ENCODE measurements around the gene THSD7A.

The THSD7A gene

DNA sequence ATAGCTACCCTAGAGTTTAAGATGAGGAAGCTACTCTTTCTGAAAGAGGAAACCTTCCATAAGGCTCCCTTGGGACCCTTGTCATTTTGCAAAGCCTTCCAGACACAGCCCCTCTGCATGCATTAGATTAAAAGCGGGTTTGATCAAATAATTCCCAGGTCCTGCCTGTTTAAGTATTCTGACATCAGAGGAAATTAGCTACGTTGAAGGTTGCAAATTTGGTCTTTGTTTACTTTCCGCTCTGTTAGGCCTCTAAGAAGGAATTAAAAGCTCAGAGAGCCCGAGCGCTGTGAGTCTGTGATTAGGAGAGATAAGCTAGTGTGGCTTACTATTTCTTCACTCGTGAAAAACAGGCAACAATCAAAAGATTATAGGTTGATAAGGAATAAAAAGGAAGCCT, 1.4 kb upstream of the THSD7A start:
- in situ Hi-C loops (cut with HindIII; ENCODE audit: low sequenced_read_pairs): no loop called here
- H3K4me3 ChIP-seq (ENCODE audit: low read depth, low read length): no peak overlapping the region
- TF ChIP-seq, protein P1, sequence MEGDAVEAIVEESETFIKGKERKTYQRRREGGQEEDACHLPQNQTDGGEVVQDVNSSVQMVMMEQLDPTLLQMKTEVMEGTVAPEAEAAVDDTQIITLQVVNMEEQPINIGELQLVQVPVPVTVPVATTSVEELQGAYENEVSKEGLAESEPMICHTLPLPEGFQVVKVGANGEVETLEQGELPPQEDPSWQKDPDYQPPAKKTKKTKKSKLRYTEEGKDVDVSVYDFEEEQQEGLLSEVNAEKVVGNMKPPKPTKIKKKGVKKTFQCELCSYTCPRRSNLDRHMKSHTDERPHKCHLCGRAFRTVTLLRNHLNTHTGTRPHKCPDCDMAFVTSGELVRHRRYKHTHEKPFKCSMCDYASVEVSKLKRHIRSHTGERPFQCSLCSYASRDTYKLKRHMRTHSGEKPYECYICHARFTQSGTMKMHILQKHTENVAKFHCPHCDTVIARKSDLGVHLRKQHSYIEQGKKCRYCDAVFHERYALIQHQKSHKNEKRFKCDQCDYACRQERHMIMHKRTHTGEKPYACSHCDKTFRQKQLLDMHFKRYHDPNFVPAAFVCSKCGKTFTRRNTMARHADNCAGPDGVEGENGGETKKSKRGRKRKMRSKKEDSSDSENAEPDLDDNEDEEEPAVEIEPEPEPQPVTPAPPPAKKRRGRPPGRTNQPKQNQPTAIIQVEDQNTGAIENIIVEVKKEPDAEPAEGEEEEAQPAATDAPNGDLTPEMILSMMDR (IDR thresholded peaks at IDR 0.05; ENCODE audit: low read depth, low read length, missing control alignments): no peak
- no peak for DNase-seq (ENCODE audit: low read depth)

DNA sequence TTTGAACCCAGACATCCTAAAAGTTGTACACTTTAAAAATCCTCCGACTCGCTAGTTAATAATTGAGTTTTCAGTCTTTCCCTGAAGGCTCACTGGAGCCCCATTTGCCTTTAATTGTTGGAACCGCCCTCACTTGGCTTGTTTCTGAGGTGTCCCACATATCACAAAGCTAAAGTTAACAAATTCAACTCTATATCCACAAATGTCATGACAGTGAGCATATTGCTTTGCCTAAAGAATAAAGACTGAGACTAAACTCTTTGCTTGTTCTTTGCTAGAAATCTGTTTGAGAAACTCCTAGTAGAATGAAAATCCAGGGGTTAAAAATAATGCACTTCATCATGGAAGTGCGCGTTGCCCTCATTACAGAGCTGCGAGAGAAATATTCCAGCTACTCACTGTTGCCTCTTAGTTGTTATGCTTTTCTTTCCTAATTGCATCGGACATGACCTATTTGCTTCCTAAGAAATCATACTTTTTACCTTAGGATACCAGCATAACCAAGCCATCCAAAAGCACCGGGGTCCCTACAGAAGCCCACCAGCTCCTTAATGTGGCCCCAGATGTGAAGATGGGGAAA, 752 bp downstream of the THSD7A start:
- DNase-seq (ENCODE audit: low read depth): no peak
- H3K4me3 ChIP-seq (ENCODE audit: low read depth, low read length): peak overlapping the region; percentile 59
- TF ChIP-seq, protein P1 (IDR thresholded peaks at IDR 0.05; ENCODE audit: low read depth, low read length, missing control alignments): no peak
- in situ Hi-C loops (cut with HindIII; ENCODE audit: low sequenced_read_pairs): no loop called here

DNA sequence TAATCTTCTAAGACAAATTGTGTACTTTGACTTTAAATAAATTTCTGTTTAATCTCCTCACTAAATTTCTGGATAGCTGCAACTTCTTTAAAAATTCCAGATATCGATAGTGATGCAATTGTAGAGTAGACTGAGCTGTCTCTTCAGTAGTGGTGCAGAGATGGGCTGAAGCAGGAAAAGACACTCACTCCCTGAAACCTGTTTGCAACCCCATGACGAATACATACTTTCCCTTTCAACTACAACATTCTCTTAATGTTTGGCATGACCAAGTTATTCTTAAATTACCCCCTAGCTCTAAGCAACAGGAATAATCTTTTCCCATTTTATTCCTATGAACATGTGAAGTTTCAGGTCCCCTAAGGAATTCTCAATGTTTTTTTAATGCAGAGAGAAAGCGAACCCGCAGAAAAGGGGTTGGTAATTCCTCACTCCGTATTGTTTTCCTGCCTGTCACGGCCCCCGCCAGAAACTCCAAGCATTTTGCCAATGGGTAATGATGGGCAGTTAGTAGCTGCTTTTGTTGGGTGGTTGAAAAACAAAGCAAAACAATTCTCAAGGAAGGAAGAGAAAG, 1.3 kb downstream of the THSD7A start:
- in situ Hi-C loops (cut with HindIII; ENCODE audit: low sequenced_read_pairs): no loop called here
- TF ChIP-seq, protein P1 (IDR thresholded peaks at IDR 0.05; ENCODE audit: low read depth, low read length, missing control alignments): no peak
- peak overlapping the region; percentile 59 for H3K4me3 ChIP-seq (ENCODE audit: low read depth, low read length)
- no peak for DNase-seq (ENCODE audit: low read depth)

DNA sequence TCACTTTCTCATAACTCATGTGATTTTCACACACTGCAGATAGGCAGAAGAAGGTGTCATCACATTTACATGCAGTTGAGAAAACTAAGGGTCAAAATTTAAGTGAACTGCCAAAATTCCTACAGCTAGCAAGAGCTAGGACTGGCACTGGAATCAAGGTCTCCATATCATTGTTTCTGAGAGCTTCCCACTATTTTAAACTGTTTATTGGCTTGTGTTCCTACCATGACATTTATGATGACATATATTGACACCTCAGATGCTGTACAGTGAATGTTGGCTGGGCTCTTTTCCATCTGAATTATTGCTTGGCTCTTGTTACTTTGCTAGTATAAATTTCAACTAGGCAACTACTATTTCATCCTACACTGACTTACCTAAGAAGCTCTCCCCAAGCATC, 2.0 kb downstream of the THSD7A start:
- no peak for DNase-seq (ENCODE audit: low read depth)
- in situ Hi-C loops (cut with HindIII; ENCODE audit: low sequenced_read_pairs): no loop called here
- no peak overlapping the region for H3K4me3 ChIP-seq (ENCODE audit: low read depth, low read length)
- TF ChIP-seq, protein P1 (IDR thresholded peaks at IDR 0.05; ENCODE audit: low read depth, low read length, missing control alignments): no peak

DNA sequence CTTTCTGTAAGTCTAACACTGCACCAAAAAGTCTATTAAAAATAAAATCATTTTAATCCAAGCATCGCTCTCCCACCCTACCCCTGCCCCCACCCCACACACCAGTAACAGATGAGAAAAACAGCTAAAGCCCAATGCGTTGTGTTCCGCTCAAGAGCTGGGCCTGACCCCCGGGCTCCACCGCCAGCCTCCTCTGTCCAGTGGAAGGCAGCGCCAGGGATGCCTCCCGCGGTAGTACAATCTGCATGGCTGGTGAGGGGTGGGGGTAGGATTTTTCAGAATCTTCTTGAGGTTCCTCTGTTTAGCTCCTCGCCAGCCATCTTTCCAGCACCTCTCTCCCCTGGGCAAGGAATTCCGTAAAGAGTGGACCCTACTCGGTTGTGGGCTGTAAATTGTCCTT, 12.1 kb downstream of the THSD7A start:
- in situ Hi-C loops (cut with HindIII; ENCODE audit: low sequenced_read_pairs): no loop called here
- DNase-seq (ENCODE audit: low read depth): no peak
- TF ChIP-seq, protein P1 (IDR thresholded peaks at IDR 0.05; ENCODE audit: low read depth, low read length, missing control alignments): no peak
- no peak overlapping the region for H3K4me3 ChIP-seq (ENCODE audit: low read depth, low read length)

DNA sequence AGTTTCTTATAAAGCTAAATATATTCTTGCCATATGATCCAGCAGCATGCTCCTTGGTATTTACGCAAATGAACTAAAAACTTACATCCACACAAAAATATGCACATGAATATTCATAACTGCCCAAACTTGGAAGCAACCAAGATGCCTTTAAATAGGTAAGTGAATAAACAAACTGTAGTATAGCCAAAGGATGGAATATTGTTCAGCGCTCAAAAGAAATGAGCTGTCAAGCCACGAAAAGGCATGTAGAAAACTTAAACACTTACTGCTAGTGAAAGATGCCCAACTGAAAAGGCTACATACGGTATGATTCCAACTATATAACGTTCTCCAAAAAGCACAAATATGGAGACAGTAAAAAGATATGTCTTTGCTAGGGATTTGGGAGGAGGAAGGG, 12.7 kb downstream of the THSD7A start:
- in situ Hi-C loops (cut with HindIII; ENCODE audit: low sequenced_read_pairs): no loop called here
- DNase-seq (ENCODE audit: low read depth): no peak
- TF ChIP-seq, protein P1 (IDR thresholded peaks at IDR 0.05; ENCODE audit: low read depth, low read length, missing control alignments): no peak
- no peak overlapping the region for H3K4me3 ChIP-seq (ENCODE audit: low read depth, low read length)

All from astrocyte of the cerebellum (primary cell).